Ovary (tissue), 9 donors: ENCODE results near the gene KRTAP5-11. TPM values are rescaled to one million over a fixed set of nuclear protein-coding genes. Genes with fewer than 3 reads are reported as not detected.

Experiments
- DNase-seq, 5 donors: peaks; one replicate each; pipeline ENCODE4 v3.0.0-alpha.2; 2019 to 2020
- H3K27ac ChIP-seq, 2 donors: fragments of 200-600 bp; one replicate each; pipeline versions ENCODE4 v1.5.1 to v1.8.0; 2019 to 2022
- H3K27me3 ChIP-seq: fragments of 200-600 bp; one replicate; pipeline ENCODE4 v1.8.0; 2022
- H3K36me3 ChIP-seq: fragments of 200-600 bp; sonication (generic); one replicate; pipeline ENCODE4 v1.5.1; 2019
- H3K4me1 ChIP-seq: one replicate; pipeline ENCODE4 v1.8.1; 2013; ENCODE audit warnings: mild to moderate bottlenecking, moderate library complexity; ENCODE audit not compliant: insufficient read depth
- H3K4me3 ChIP-seq: fragments of 200-600 bp; sonication (generic); one replicate; pipeline ENCODE4 v1.5.1; 2017
- H3K9me3 ChIP-seq, 2 donors: fragments of 200-600 bp in 1 of 2; sonication (generic) in 1 of 2; one replicate each; pipeline versions ENCODE4 v1.5.1 to v1.8.1; 2013 to 2019; ENCODE audit warnings: mild to moderate bottlenecking in 1 of 2, moderate library complexity in 1 of 2
- CTCF ChIP-seq, 3 donors: fragments of 450-650 bp in 2 of 3; fragments of 200-600 bp in 1 of 3; IDR thresholded peaks; one replicate each; pipeline versions ENCODE4 v1.5.1 to v1.8.0; 2016 to 2022; ENCODE audit warnings: antibody characterized with exemption in 3 of 3, mild to moderate bottlenecking in 1 of 3
- EP300 ChIP-seq: sonication (generic); formaldehyde crosslinking; IDR thresholded peaks from one replicate; pipeline ENCODE4 v1.6.1; 2017; ENCODE audit warnings: antibody characterized with exemption
- POLR2A ChIP-seq: fragments of 450-650 bp; IDR thresholded peaks from one replicate; pipeline ENCODE4 v1.6.1; 2017; ENCODE audit warnings: antibody characterized with exemption, mild to moderate bottlenecking, moderate library complexity
- WGBS, 3 donors: extraction: QIAGEN DNeasy Blood & Tissue Kit in 1 of 3; methylation state at CpG; one replicate each; pipeline versions ENCODE4 v1.1.5 to v1.1.7; 2013 to 2017; 5-methylcytosine and 5-hydroxymethylcytosine counted together
- intact Hi-C, 4 donors: fragments of 100-400 bp; cut with DNase I; formaldehyde crosslinking; loops; one replicate each; pipeline versions ENCODE4 v1.11.0 to v1.15.1; 2022 to 2023
- polyA plus RNA-seq, 2 donors: library from polyadenylated mRNA; stranded (reverse); fragments of 200-250 nt in 1 of 2; fragments of 350-450 nt in 1 of 2; fragmentation: Illumina TruSeq in 1 of 2; extraction: RNeasy Lipid Tissue Mini Kit (QIAGEN cat#74804) in 1 of 2; gene quantifications; one replicate each; pipeline ENCODE4 v1.2.3, GENCODE V29; 2013 to 2014
- total RNA-seq, 7 donors: library from RNA; depleted of rRNA in 2 of 7; stranded (reverse); fragments of >200 nt in 2 of 7; fragmentation: NEBNext Ultra II Directional in 3 of 7; extraction: Animal tissue kit (Norgen Biotek cat#: 25700) in 3 of 7; gene quantifications; one replicate each; pipeline versions ENCODE4 v1.1.0 to v1.2.4, GENCODE V29; 2016 to 2023
- donor health status: DM: no; HTN: no; CAD: no; lungs with moderate emphysema.
- donor health status: DM: no; HTN: no; CAD: no.
- donor health status: Bipolar disorder and iron deficiency.
- donor health status: DM: yes; HTN: yes; CAD: no.
- donor health status: DM: no; HTN: no; CAD: no.
- donor health status: DM: yes; HTN: yes; CAD: no.

KRTAP5-11 gene
- total and polyA plus RNA-seq, 9 donors = not detected

- no peaks in the 10 kb centered on the region for H3K36me3 ChIP-seq
- no peak overlapping the region for H3K4me3 ChIP-seq
- H3K9me3 ChIP-seq = no peaks in the 10 kb centered on the region
- no peaks in the 10 kb centered on the region for H3K27me3 ChIP-seq
- 63 to 75% (median 64%) methylated on average over 4 of the region's 4 CpGs for WGBS, 3 donors
- no peaks in the 10 kb centered on the region for H3K4me1 ChIP-seq
- H3K27ac ChIP-seq = no peak overlapping the region
- TF ChIP-seq POLR2A (no peak), CTCF (IDR thresholded peaks at IDR 0.05) (no peak), EP300 (no peak)
- DNase-seq = no peak
- intact Hi-C loops = no loop called here
Observed at GRCh38 chr11:71556018-71556417, 26.7 kb downstream of the KRTAP5-11 start.

GRCh38 chr11:71555508-71555907 is 27.2 kb downstream of the KRTAP5-11 start:
- H3K27ac ChIP-seq = no peak overlapping the region
- H3K27me3 ChIP-seq = no peaks in the 10 kb centered on the region
- DNase-seq = no peak
- H3K4me3 ChIP-seq = no peak overlapping the region
- intact Hi-C loops = no loop called here
- H3K36me3 ChIP-seq = no peaks in the 10 kb centered on the region
- WGBS, 3 donors = 89 to 96% (median 91%) methylated on average over 11 of the region's 11 CpGs
- H3K9me3 ChIP-seq = no peaks in the 10 kb centered on the region
- no peaks in the 10 kb centered on the region for H3K4me1 ChIP-seq
- TF ChIP-seq CTCF (IDR thresholded peaks at IDR 0.05) (no peak), POLR2A (no peak)

- H3K4me3 ChIP-seq = no peak overlapping the region
- H3K9me3 ChIP-seq = no peaks in the 10 kb centered on the region
- intact Hi-C loops = no loop called here
- H3K27ac ChIP-seq = no peak overlapping the region
- H3K27me3 ChIP-seq = no peaks in the 10 kb centered on the region
- TF ChIP-seq EP300 (no peak), CTCF (IDR thresholded peaks at IDR 0.05) (no peak), POLR2A (no peak)
- H3K4me1 ChIP-seq = no peaks in the 10 kb centered on the region
- WGBS, 3 donors = 76 to 90% (median 84%) methylated on average over 6 of the region's 6 CpGs
- no peak for DNase-seq
- H3K36me3 ChIP-seq = no peaks in the 10 kb centered on the region
Observed at GRCh38 chr11:71554996-71555395, 27.7 kb downstream of the KRTAP5-11 start.

- no peak for DNase-seq
- H3K9me3 ChIP-seq = no peaks in the 10 kb centered on the region
- H3K36me3 ChIP-seq = no peaks in the 10 kb centered on the region
- no peak overlapping the region for H3K27ac ChIP-seq
- no peak overlapping the region for H3K4me3 ChIP-seq
- 96 to 100% (median 97%) methylated on average over 1 of the region's 1 CpG for WGBS, 3 donors
- H3K27me3 ChIP-seq = no peaks in the 10 kb centered on the region
- TF ChIP-seq EP300 = no peak
- TF ChIP-seq CTCF (IDR thresholded peaks at IDR 0.05) = no peak
- TF ChIP-seq POLR2A = no peak
- intact Hi-C loops = no loop called here
- no peaks in the 10 kb centered on the region for H3K4me1 ChIP-seq
Observed at GRCh38 chr11:71551711-71552110, 31.0 kb downstream of the KRTAP5-11 start.

- H3K4me1 ChIP-seq = no peaks in the 10 kb centered on the region
- no peaks in the 10 kb centered on the region for H3K36me3 ChIP-seq
- no peak overlapping the region for H3K4me3 ChIP-seq
- intact Hi-C loops = no loop called here
- no peak for TF ChIP-seq POLR2A
- TF ChIP-seq CTCF (IDR thresholded peaks at IDR 0.05) = no peak
- TF ChIP-seq EP300 = no peak
- WGBS, 3 donors = 15 to 20% (median 18%) methylated on average over 5 of the region's 5 CpGs
- DNase-seq = no peak
- peaks cover 0 to 3% of the 10 kb centered on the region in 2 donors for H3K9me3 ChIP-seq
- H3K27ac ChIP-seq = no peak overlapping the region
- H3K27me3 ChIP-seq = no peaks in the 10 kb centered on the region
Observed at GRCh38 chr11:71548716-71549151, 33.9 kb downstream of the KRTAP5-11 start.
